Spleen (tissue), 11 donors: ENCODE data around the gene ARL10. TPM values are rescaled to one million over a fixed set of nuclear protein-coding genes. Genes with fewer than 3 reads are reported as not detected.

Source experiments
- DNase-seq: peaks from one replicate; pipeline ENCODE4 v3.0.0-alpha.2; 2020
- H3K27ac ChIP-seq, 8 donors: fragments of 200-600 bp; sonication (generic) in 7 of 8; 1 replicate in 4 of 8; 2 replicates in 4 of 8; pipeline versions ENCODE4 v1.5.0 to v1.8.0; 2016 to 2021; ENCODE audit warnings: inconsistent platforms in 4 of 8, mild to moderate bottlenecking in 4 of 8, moderate library complexity in 1 of 8
- H3K27me3 ChIP-seq, 7 donors: fragments of 200-600 bp; sonication (generic) in 6 of 7; replicated peaks in 1 of 7; 1 replicate in 4 of 7; 2 replicates in 3 of 7; pipeline versions ENCODE4 v1.5.0 to v1.8.0; 2016 to 2021; ENCODE audit warnings: inconsistent platforms in 3 of 7, mild to moderate bottlenecking in 1 of 7
- H3K36me3 ChIP-seq, 6 donors: fragments of 200-600 bp; sonication (generic) in 5 of 6; 1 replicate in 4 of 6; 2 replicates in 2 of 6; pipeline versions ENCODE4 v1.5.0 to v1.8.0; 2016 to 2021; ENCODE audit warnings: inconsistent platforms in 2 of 6
- H3K4me1 ChIP-seq, 6 donors: fragments of 200-600 bp; sonication (generic) in 5 of 6; 1 replicate in 3 of 6; 2 replicates in 3 of 6; pipeline versions ENCODE4 v1.5.0 to v1.8.0; 2016 to 2021; ENCODE audit warnings: inconsistent platforms in 3 of 6
- H3K4me3 ChIP-seq, 8 donors: fragments of 200-600 bp; sonication (generic) in 7 of 8; 1 replicate in 4 of 8; 2 replicates in 4 of 8; pipeline versions ENCODE4 v1.5.0 to v1.8.0; 2016 to 2021; ENCODE audit warnings: inconsistent platforms in 4 of 8, mild to moderate bottlenecking in 4 of 8, moderate library complexity in 2 of 8
- H3K9me3 ChIP-seq, 8 donors: fragments of 200-600 bp; sonication (generic) in 7 of 8; 1 replicate in 4 of 8; 2 replicates in 4 of 8; pipeline versions ENCODE4 v1.5.0 to v1.8.0; 2016 to 2021; ENCODE audit warnings: inconsistent platforms in 4 of 8
- CTCF ChIP-seq, 11 experiments: fragments of 200-600 bp in 7 of 11; fragments of 450-650 bp in 4 of 11; sonication (generic) in 4 of 11; IDR thresholded peaks in 8 of 11; conservative IDR thresholded peaks in 3 of 11; 1 replicate in 7 of 11; 2 replicates in 4 of 11; pipeline versions ENCODE4 v1.4.0 to v1.8.0; 2016 to 2021; ENCODE audit warnings: antibody characterized with exemption in 11 of 11, inconsistent platforms in 4 of 11, mild to moderate bottlenecking in 1 of 11
- POLR2A ChIP-seq, 3 donors: fragments of 450-650 bp; IDR thresholded peaks; one replicate each; pipeline ENCODE4 v1.5.1; 2017; ENCODE audit warnings: antibody characterized with exemption in 3 of 3, mild to moderate bottlenecking in 1 of 3
- POLR2AphosphoS5 ChIP-seq, 3 donors: sonication (generic); formaldehyde crosslinking; IDR thresholded peaks; one replicate each; pipeline ENCODE4 v1.5.1; 2017; ENCODE audit warnings: antibody characterized with exemption in 3 of 3
- WGBS, 5 donors: extraction: QIAGEN DNeasy Blood & Tissue Kit in 3 of 5; methylation state at CpG; one replicate each; pipeline versions ENCODE4 v1.1.5 to v1.1.7; 2013 to 2018; 5-methylcytosine and 5-hydroxymethylcytosine counted together
- intact Hi-C: fragments of 100-400 bp; cut with DNase I; formaldehyde crosslinking; loops from one replicate; pipeline ENCODE4 v1.15.0; 2023; ENCODE audit warnings: low total_unique reads
- polyA plus RNA-seq, 3 donors: library from polyadenylated mRNA; stranded (reverse); fragments of 200-250 nt; gene quantifications; one replicate each; pipeline ENCODE4 v1.2.1, GENCODE V29; 2013
- total RNA-seq, 7 donors: library from RNA; depleted of rRNA in 3 of 7; stranded (reverse); fragments of >200 nt in 3 of 7; fragmentation: NEBNext Ultra II Directional in 4 of 7; extraction: Animal tissue kit (Norgen Biotek cat#: 25700) in 4 of 7; gene quantifications; one replicate each; pipeline versions ENCODE4 v1.1.0 to v1.2.1, GENCODE V29; 2016 to 2021
- donor health status: healthy with polysubstance abuse.
- donor health status: DM: no; HTN: no; CAD: no; lungs with moderate emphysema.
- donor health status: DM: no; HTN: no; CAD: no.
- donor health status: Bipolar disorder and iron deficiency.
- donor health status: healthy.
- donor health status: DM: no; HTN: no; CAD: no.
- donor health status: DM: yes; HTN: yes; CAD: no.

Gene ARL10
- total and polyA plus RNA-seq, 10 donors: 1.6 to 17.8 (median 6.8) TPM

- peak overlapping the region; percentile 88 to 98 (median 97) for H3K27ac ChIP-seq
- intact Hi-C loops: no loop called here
- H3K4me1 ChIP-seq: peaks cover 12 to 61% (median 37%) of the 10 kb centered on the region in 6 donors
- TF ChIP-seq CTCF (IDR thresholded peaks at IDR 0.05 in 8 of 11, conservative IDR thresholded peaks at IDR 0.05 in 3 of 11) (no peak), POLR2AphosphoS5 (IDR thresholded peaks at IDR 0.05) (peak; percentile 90 to 93 (median 92)), POLR2A (IDR thresholded peaks at IDR 0.05) (peak in 2 of 3 donors; percentile 54 to 79)
- peaks cover 0 to 67% (median 36%) of the 10 kb centered on the region in 6 donors for H3K36me3 ChIP-seq
- no peaks in the 10 kb centered on the region for H3K9me3 ChIP-seq
- no peaks in the 10 kb centered on the region for H3K27me3 ChIP-seq
- WGBS, 5 donors: 25 to 40% (median 27%) methylated on average over 29 to 41 of the region's 41 CpGs
- peak; percentile 74 for DNase-seq
- peak overlapping the region; percentile 66 to 99 (median 95) for H3K4me3 ChIP-seq
Measured at GRCh38 chr5:176389135-176390123, 24.1 kb downstream of the ARL10 start.

- Histone ChIP-seq H3K9me3 (no peaks in the 10 kb centered on the region), H3K4me1 (peaks cover 12 to 53% (median 32%) of the 10 kb centered on the region in 6 donors), H3K36me3 (peaks cover 0 to 67% (median 22%) of the 10 kb centered on the region in 6 donors), H3K27ac (peak overlapping the region in 3 of 8 donors; percentile 56 to 98 (median 97)), H3K27me3 (no peaks in the 10 kb centered on the region), H3K4me3 (no peak overlapping the region)
- TF ChIP-seq CTCF (IDR thresholded peaks at IDR 0.05 in 8 of 11, conservative IDR thresholded peaks at IDR 0.05 in 3 of 11): no peak
- no peak for TF ChIP-seq POLR2A (IDR thresholded peaks at IDR 0.05)
- no peak for TF ChIP-seq POLR2AphosphoS5 (IDR thresholded peaks at IDR 0.05)
- peak; percentile 30 for DNase-seq
- WGBS, 5 donors: 81 to 96% (median 92%) methylated on average over 4 of the region's 4 CpGs
- intact Hi-C loops: no loop called here
Measured at GRCh38 chr5:176391479-176391878, 26.2 kb downstream of the ARL10 start.

GRCh38 chr5:176391999-176392398, 26.7 kb downstream of the ARL10 start:
- no peak for TF ChIP-seq POLR2A (IDR thresholded peaks at IDR 0.05)
- no peak for TF ChIP-seq POLR2AphosphoS5 (IDR thresholded peaks at IDR 0.05)
- TF ChIP-seq CTCF (IDR thresholded peaks at IDR 0.05 in 8 of 11, conservative IDR thresholded peaks at IDR 0.05 in 3 of 11): no peak
- peaks cover 0 to 68% (median 22%) of the 10 kb centered on the region in 6 donors for H3K36me3 ChIP-seq
- DNase-seq: peak; percentile 42
- peak overlapping the region in 3 of 8 donors; percentile 56 to 98 (median 97) for H3K27ac ChIP-seq
- intact Hi-C loops: no loop called here
- no peaks in the 10 kb centered on the region for H3K27me3 ChIP-seq
- 47 to 77% (median 67%) methylated on average over 4 of the region's 4 CpGs for WGBS, 5 donors
- H3K4me1 ChIP-seq: peaks cover 12 to 48% (median 27%) of the 10 kb centered on the region in 6 donors
- no peaks in the 10 kb centered on the region for H3K9me3 ChIP-seq
- no peak overlapping the region for H3K4me3 ChIP-seq

- DNase-seq: peak; percentile 76
- H3K36me3 ChIP-seq: peaks cover 0 to 73% (median 22%) of the 10 kb centered on the region in 6 donors
- no peaks in the 10 kb centered on the region for H3K27me3 ChIP-seq
- TF ChIP-seq POLR2AphosphoS5 (IDR thresholded peaks at IDR 0.05) (no peak), CTCF (IDR thresholded peaks at IDR 0.05 in 8 of 11, conservative IDR thresholded peaks at IDR 0.05 in 3 of 11) (no peak), POLR2A (IDR thresholded peaks at IDR 0.05) (no peak)
- H3K4me3 ChIP-seq: no peak overlapping the region
- peaks cover 10 to 42% (median 22%) of the 10 kb centered on the region in 6 donors for H3K4me1 ChIP-seq
- no peaks in the 10 kb centered on the region for H3K9me3 ChIP-seq
- H3K27ac ChIP-seq: peak overlapping the region in 3 of 8 donors; percentile 56 to 98 (median 97)
- intact Hi-C loops: no loop called here
- WGBS, 5 donors: 89 to 96% (median 92%) methylated on average over 6 to 11 of the region's 11 CpGs
Measured at GRCh38 chr5:176392526-176392925, 27.2 kb downstream of the ARL10 start.
